Panc1 (cell line): ENCODE data around the gene ZNF335.

Experiments
- POLR2AphosphoS5 ChIP-seq: IDR thresholded peaks from 2 replicates; pipeline ENCODE4 v1.6.1; 2012; ENCODE audit warnings: mild to moderate bottlenecking, low read depth, low read length, moderate library complexity
- REST ChIP-seq, 2 experiments: IDR thresholded peaks; 2 replicates each; pipeline ENCODE4 v1.6.1; 2011 to 2012; ENCODE audit warnings: low read depth in 2 of 2, control low read depth in 1 of 2, low read length in 1 of 2, mild to moderate bottlenecking in 1 of 2, moderate library complexity in 1 of 2; ENCODE audit not compliant: insufficient read depth in 1 of 2
- SIN3A ChIP-seq: IDR thresholded peaks from 2 replicates; pipeline ENCODE4 v1.6.1; 2012; ENCODE audit warnings: low read depth, mild to moderate bottlenecking, low read length, moderate library complexity, borderline replicate concordance; ENCODE audit not compliant: insufficient read depth
- TCF7L2 ChIP-seq: IDR thresholded peaks from 2 replicates; pipeline ENCODE4 v1.6.1; 2011; ENCODE audit warnings: mild to moderate bottlenecking, low read depth, low read length, inconsistent platforms
- TF ChIP-seq, protein P1 (sequence below): fragments of 450-650 bp; IDR thresholded peaks from 2 replicates; pipeline ENCODE4 v1.5.1; 2017; ENCODE audit warnings: mild to moderate bottlenecking

GRCh38 chr20:45919542-45920399 lies 52.2 kb downstream of the ZNF335 start:
- TF ChIP-seq TCF7L2 = no peak
- TF ChIP-seq, protein P1, sequence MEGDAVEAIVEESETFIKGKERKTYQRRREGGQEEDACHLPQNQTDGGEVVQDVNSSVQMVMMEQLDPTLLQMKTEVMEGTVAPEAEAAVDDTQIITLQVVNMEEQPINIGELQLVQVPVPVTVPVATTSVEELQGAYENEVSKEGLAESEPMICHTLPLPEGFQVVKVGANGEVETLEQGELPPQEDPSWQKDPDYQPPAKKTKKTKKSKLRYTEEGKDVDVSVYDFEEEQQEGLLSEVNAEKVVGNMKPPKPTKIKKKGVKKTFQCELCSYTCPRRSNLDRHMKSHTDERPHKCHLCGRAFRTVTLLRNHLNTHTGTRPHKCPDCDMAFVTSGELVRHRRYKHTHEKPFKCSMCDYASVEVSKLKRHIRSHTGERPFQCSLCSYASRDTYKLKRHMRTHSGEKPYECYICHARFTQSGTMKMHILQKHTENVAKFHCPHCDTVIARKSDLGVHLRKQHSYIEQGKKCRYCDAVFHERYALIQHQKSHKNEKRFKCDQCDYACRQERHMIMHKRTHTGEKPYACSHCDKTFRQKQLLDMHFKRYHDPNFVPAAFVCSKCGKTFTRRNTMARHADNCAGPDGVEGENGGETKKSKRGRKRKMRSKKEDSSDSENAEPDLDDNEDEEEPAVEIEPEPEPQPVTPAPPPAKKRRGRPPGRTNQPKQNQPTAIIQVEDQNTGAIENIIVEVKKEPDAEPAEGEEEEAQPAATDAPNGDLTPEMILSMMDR = no peak
- TF ChIP-seq POLR2AphosphoS5 = no peak
- TF ChIP-seq REST (IDR thresholded peaks at IDR 0.05; ENCODE audit: insufficient read depth in 1 of 2, low read depth in 2 of 2, low read length in 1 of 2) = no peak
- no peak for TF ChIP-seq SIN3A
